Measurements from ENCODE around the gene RBFA. TPM values are rescaled to one million over a fixed set of nuclear protein-coding genes. Genes with fewer than 3 reads are reported as not detected.

The RBFA gene
- 28.2 to 31.6 TPM (median 30.2 TPM) in 5 replicates for total RNA-seq (2022; extraction: Qiagen RNA extraction; ENCODE audit: low read depth)

GRCh38 chr18:80034068-80034851 is at the start of gene RBFA:
Gene RBFA (plus strand): TSS chr18:80034434. CDS start chr18:80034496, 62 bp downstream.

GRCh38 chr18:79988451-79989194 is 45.6 kb upstream of the RBFA start, which contains the start of gene TXNL4A:
Gene TXNL4A (minus strand): TSS chr18:79988563. CDS start chr18:79988392, 171 bp downstream.

Other genes with a start within 250 kb of the RBFA start
- not detected in 5 replicates for gene KCNG2, start 236.5 kb upstream of the RBFA start, total RNA-seq (2022; extraction: Qiagen RNA extraction; ENCODE audit: low read depth)
- gene SLC66A2, start 82.8 kb upstream of the RBFA start, total RNA-seq (2022; extraction: Qiagen RNA extraction; ENCODE audit: low read depth), result 13.9 to 17.5 TPM (median 17.4 TPM) in 5 replicates
- 9.3 to 12.8 TPM (median 11.0 TPM) in 5 replicates for gene HSBP1L1, start 69.8 kb upstream of the RBFA start, total RNA-seq (2022; extraction: Qiagen RNA extraction; ENCODE audit: low read depth)
- gene TXNL4A, start 45.9 kb upstream of the RBFA start, total RNA-seq (2022; extraction: Qiagen RNA extraction; ENCODE audit: low read depth), result 91.5 to 148 TPM (median 142 TPM) in 5 replicates
- gene ADNP2, start 74.8 kb downstream of the RBFA start, total RNA-seq (2022; extraction: Qiagen RNA extraction; ENCODE audit: low read depth), result 13.0 to 13.6 TPM (median 13.3 TPM) in 5 replicates
- gene PARD6G, start 213.1 kb downstream of the RBFA start, total RNA-seq (2022; extraction: Qiagen RNA extraction; ENCODE audit: low read depth), result 1.8 to 3.3 TPM (median 3.1 TPM) in 5 replicates